Activated T-cell treated with anti-CD3 and anti-CD28 coated beads, Interleukin-2, amount 50 U/mL, for 72 hours (primary cell): Measurements from ENCODE around the gene ERMAP. TPM values are rescaled to one million over a fixed set of nuclear protein-coding genes. Genes with fewer than 3 reads are reported as not detected.
"Not testable (repeated sequence)": the region's sequence is repeated elsewhere in the genome, so short reads cannot be mapped to it uniquely, and the experiment has no call there.

ENCODE experiments used
- ATAC-seq, 2 donors: fragments of 150-1000 bp; cut with Tn5 transposase; replicated peaks in 1 of 2; 2 replicates each; pipeline ENCODE4 v1.10.0; 2021; ENCODE audit warnings: moderate library complexity in 2 of 2, mild to moderate bottlenecking in 1 of 2
- DNase-seq, 2 donors: peaks; one replicate each; pipeline ENCODE4 v3.0.0; 2021 to 2022; ENCODE audit warnings: mixed read lengths in 1 of 2
- H3K27ac Mint-ChIP-seq: one replicate; pipeline ENCODE4 v1.8.0; 2022; ENCODE audit warnings: mild to moderate bottlenecking, moderate library complexity, mixed read lengths
- H3K27me3 Mint-ChIP-seq: one replicate; pipeline ENCODE4 v1.8.0; 2022; ENCODE audit warnings: low read depth, mixed read lengths
- H3K36me3 Mint-ChIP-seq, 2 donors: one replicate each; pipeline ENCODE4 v1.8.0; 2022; ENCODE audit warnings: mixed read lengths in 2 of 2, mild to moderate bottlenecking in 1 of 2; ENCODE audit not compliant: insufficient read depth in 2 of 2
- H3K4me1 Mint-ChIP-seq: one replicate; pipeline ENCODE4 v1.8.0; 2022; ENCODE audit warnings: low read depth, mixed read lengths
- H3K4me3 Mint-ChIP-seq, 2 donors: one replicate each; pipeline ENCODE4 v1.8.0; 2022; ENCODE audit warnings: mild to moderate bottlenecking in 2 of 2, mixed read lengths in 2 of 2, moderate library complexity in 2 of 2
- H3K9me3 Mint-ChIP-seq, 2 donors: one replicate each; pipeline ENCODE4 v1.8.0; 2022; ENCODE audit warnings: mixed read lengths in 2 of 2
- total RNA-seq, 2 donors: library from RNA; stranded (reverse); gene quantifications; one replicate each; pipeline ENCODE4 v1.2.3, GENCODE V29; 2022

The ERMAP gene
- total RNA-seq, 2 donors from 2014 or later: 8.4 to 10.0 TPM

GRCh38 chr1:42784946-42785693 lies 31.8 kb upstream of the ERMAP start, which contains the start of gene TMEM269:
Gene TMEM269, plus strand, starts transcription at chr1:42784991. Its CDS starts 4,903 bp downstream, at chr1:42789894.
- H3K4me1 Mint-ChIP-seq: peaks cover 17% of the 10 kb centered on the region
- no peaks in the 10 kb centered on the region for H3K27me3 Mint-ChIP-seq
- no peak within 1 kb of the TSS for H3K27ac Mint-ChIP-seq
- no peaks in the 10 kb centered on the region for H3K9me3 Mint-ChIP-seq
- peaks cover 5 to 10% of the 10 kb centered on the region in 2 donors for H3K36me3 Mint-ChIP-seq
- peak within 1 kb of the TSS; percentile 63 to 73 for H3K4me3 Mint-ChIP-seq
- peak; percentile 49 to 55 for DNase-seq
- peak; percentile 81 to 83 for ATAC-seq

- DNase-seq (no peak), ATAC-seq (no peak)
- H3K4me3 Mint-ChIP-seq: peak overlapping the region in 1 of 2 donors; percentile 63
- H3K9me3 Mint-ChIP-seq: no peaks in the 10 kb centered on the region
- H3K36me3 Mint-ChIP-seq: peaks cover 5 to 10% of the 10 kb centered on the region in 2 donors
- H3K27me3 Mint-ChIP-seq: no peaks in the 10 kb centered on the region
- no peak overlapping the region for H3K27ac Mint-ChIP-seq
- H3K4me1 Mint-ChIP-seq: peaks cover 17% of the 10 kb centered on the region
Measured at GRCh38 chr1:42786097-42786496, 30.8 kb upstream of the ERMAP start.

GRCh38 chr1:42788021-42788420 lies 28.9 kb upstream of the ERMAP start:
- Mint-ChIP-seq H3K4me3 (no peak overlapping the region), H3K9me3 (no peaks in the 10 kb centered on the region), H3K27ac (no peak overlapping the region), H3K4me1 (peaks cover 17% of the 10 kb centered on the region), H3K27me3 (no peaks in the 10 kb centered on the region), H3K36me3 (peaks cover 2 to 6% of the 10 kb centered on the region in 2 donors)
- DNase-seq (no peak), ATAC-seq (no peak)

- Mint-ChIP-seq H3K9me3 (no peaks in the 10 kb centered on the region), H3K4me3 (no peak overlapping the region), H3K36me3 (no peaks in the 10 kb centered on the region), H3K27ac (no peak overlapping the region), H3K27me3 (no peaks in the 10 kb centered on the region), H3K4me1 (no peaks in the 10 kb centered on the region)
- DNase-seq (no peak), ATAC-seq (no peak)
Measured at GRCh38 chr1:42793824-42794223, 23.1 kb upstream of the ERMAP start.

- no peaks in the 10 kb centered on the region for H3K4me1 Mint-ChIP-seq
- ATAC-seq (no peak), DNase-seq (no peak)
- no peak overlapping the region for H3K27ac Mint-ChIP-seq
- no peaks in the 10 kb centered on the region for H3K36me3 Mint-ChIP-seq
- H3K27me3 Mint-ChIP-seq: no peaks in the 10 kb centered on the region
- no peaks in the 10 kb centered on the region for H3K9me3 Mint-ChIP-seq
- H3K4me3 Mint-ChIP-seq: no peak overlapping the region
Measured at GRCh38 chr1:42797414-42797813, 19.5 kb upstream of the ERMAP start.

GRCh38 chr1:42797979-42798378 lies 18.9 kb upstream of the ERMAP start:
- Mint-ChIP-seq H3K27me3 (no peaks in the 10 kb centered on the region), H3K4me1 (no peaks in the 10 kb centered on the region), H3K4me3 (no peak overlapping the region), H3K36me3 (no peaks in the 10 kb centered on the region), H3K27ac (no peak overlapping the region), H3K9me3 (no peaks in the 10 kb centered on the region)
- no peak for ATAC-seq
- no peak for DNase-seq

- peaks cover 0 to 2% of the 10 kb centered on the region in 2 donors for H3K36me3 Mint-ChIP-seq
- H3K4me1 Mint-ChIP-seq: no peaks in the 10 kb centered on the region
- H3K9me3 Mint-ChIP-seq: peaks cover 0 to 1% of the 10 kb centered on the region in 2 donors
- no peak for ATAC-seq
- no peak overlapping the region for H3K27ac Mint-ChIP-seq
- no peak for DNase-seq
- no peaks in the 10 kb centered on the region for H3K27me3 Mint-ChIP-seq
- no peak overlapping the region for H3K4me3 Mint-ChIP-seq
Measured at GRCh38 chr1:42801832-42802473, 15.0 kb upstream of the ERMAP start.

GRCh38 chr1:42806171-42806570 lies 10.8 kb upstream of the ERMAP start:
- ATAC-seq (no peak), DNase-seq (no peak)
- H3K27ac Mint-ChIP-seq: peak overlapping the region; percentile 40
- no peaks in the 10 kb centered on the region for H3K4me1 Mint-ChIP-seq
- peaks cover 0 to 1% of the 10 kb centered on the region in 2 donors for H3K9me3 Mint-ChIP-seq
- H3K36me3 Mint-ChIP-seq: peaks cover 0 to 2% of the 10 kb centered on the region in 2 donors
- H3K27me3 Mint-ChIP-seq: no peaks in the 10 kb centered on the region
- H3K4me3 Mint-ChIP-seq: no peak overlapping the region

- Mint-ChIP-seq H3K27me3 (no peaks in the 10 kb centered on the region), H3K27ac (peak overlapping the region; percentile 33)
Measured at GRCh38 chr1:42806593-42806992, 10.3 kb upstream of the ERMAP start.

GRCh38 chr1:42807056-42807668 lies 9.8 kb upstream of the ERMAP start:
- H3K27ac Mint-ChIP-seq: peak overlapping the region; percentile 33

More at GRCh38 chr1:42806593-42806992, 10.3 kb upstream of the ERMAP start:
- DNase-seq: no peak
- peaks cover 0 to 1% of the 10 kb centered on the region in 2 donors for H3K9me3 Mint-ChIP-seq
- H3K4me3 Mint-ChIP-seq: no peak overlapping the region
- H3K4me1 Mint-ChIP-seq: no peaks in the 10 kb centered on the region
- H3K36me3 Mint-ChIP-seq: peaks cover 0 to 2% of the 10 kb centered on the region in 2 donors
- ATAC-seq: no peak

GRCh38 chr1:42814815-42815214 lies 2.1 kb upstream of the ERMAP start:
- not testable (repeated sequence) for ATAC-seq, H3K27ac Mint-ChIP-seq, H3K36me3 Mint-ChIP-seq, H3K9me3 Mint-ChIP-seq, DNase-seq, H3K27me3 Mint-ChIP-seq
- peaks cover 22% of the 10 kb centered on the region for H3K4me1 Mint-ChIP-seq
- H3K4me3 Mint-ChIP-seq: peak overlapping the region in 1 of 2 donors; percentile 29

More at GRCh38 chr1:42807056-42807668, 9.8 kb upstream of the ERMAP start:
- no peak overlapping the region for H3K4me3 Mint-ChIP-seq
- H3K4me1 Mint-ChIP-seq: no peaks in the 10 kb centered on the region
- H3K36me3 Mint-ChIP-seq: peaks cover 0 to 2% of the 10 kb centered on the region in 2 donors
- H3K27me3 Mint-ChIP-seq: no peaks in the 10 kb centered on the region
- H3K9me3 Mint-ChIP-seq: peaks cover 0 to 1% of the 10 kb centered on the region in 2 donors
- ATAC-seq (no peak), DNase-seq (no peak)

- ATAC-seq: no peak
- Mint-ChIP-seq H3K9me3 (no peaks in the 10 kb centered on the region), H3K4me3 (peak overlapping the region; percentile 83 to 92), H3K27ac (peak overlapping the region; percentile 83), H3K4me1 (peaks cover 22% of the 10 kb centered on the region), H3K27me3 (no peaks in the 10 kb centered on the region), H3K36me3 (peaks cover 1 to 2% of the 10 kb centered on the region in 2 donors)
- peak; percentile 7 to 12 for DNase-seq
Measured at GRCh38 chr1:42815941-42816584, 859 bp upstream of the ERMAP start.

- H3K27ac Mint-ChIP-seq: peak overlapping the region; percentile 44
- H3K4me3 Mint-ChIP-seq: peak overlapping the region; percentile 83 to 92
- no peaks in the 10 kb centered on the region for H3K9me3 Mint-ChIP-seq
- H3K27me3 Mint-ChIP-seq: no peaks in the 10 kb centered on the region
- H3K4me1 Mint-ChIP-seq: peaks cover 23% of the 10 kb centered on the region
- peaks cover 1 to 2% of the 10 kb centered on the region in 2 donors for H3K36me3 Mint-ChIP-seq
- ATAC-seq (no peak), DNase-seq (no peak)
Measured at GRCh38 chr1:42817440-42817767, 482 bp downstream of the ERMAP start.
